Smooth muscle cell (in vitro differentiated cells): ENCODE data around the gene CHRNA9. TPM values are rescaled to one million over a fixed set of nuclear protein-coding genes. Genes with fewer than 3 reads are reported as not detected.

Experiments
- DNase-seq: peaks from one replicate; lab custom pipeline; 2025; ENCODE audit not compliant: unreplicated experiment; lab: John Stamatoyannopoulos, UW
- H2AFZ ChIP-seq: fragments of 200-600 bp; sonication (generic); 2 replicates; pipeline ENCODE4 v1.6.0; 2016; ENCODE audit warnings: antibody characterized with exemption, low read depth, mild to moderate bottlenecking
- H3F3A ChIP-seq: fragments of 200-600 bp; sonication (generic); 2 replicates; pipeline ENCODE4 v1.6.0; 2017; ENCODE audit warnings: antibody characterized with exemption, low read depth
- H3K27ac ChIP-seq: fragments of 200-600 bp; sonication (generic); 2 replicates; pipeline ENCODE4 v1.5.1; 2016; ENCODE audit warnings: low read depth, mild to moderate bottlenecking
- H3K27me3 ChIP-seq: fragments of 200-600 bp; sonication (generic); 2 replicates; pipeline ENCODE4 v1.6.1; 2016; ENCODE audit warnings: low read depth, mild to moderate bottlenecking
- H3K36me3 ChIP-seq: fragments of 200-600 bp; sonication (generic); 2 replicates; pipeline ENCODE4 v1.5.1; 2016; ENCODE audit warnings: low read depth
- H3K4me1 ChIP-seq: fragments of 200-600 bp; sonication (generic); 2 replicates; pipeline ENCODE4 v1.5.1; 2016; ENCODE audit warnings: low read depth
- H3K4me2 ChIP-seq: fragments of 200-600 bp; sonication (generic); 2 replicates; pipeline ENCODE4 v1.6.0; 2016; ENCODE audit warnings: mild to moderate bottlenecking
- H3K4me3 ChIP-seq: fragments of 200-600 bp; sonication (generic); 2 replicates; pipeline ENCODE4 v1.5.1; 2016; ENCODE audit warnings: mild to moderate bottlenecking
- H3K79me2 ChIP-seq: fragments of 200-600 bp; sonication (generic); 2 replicates; pipeline ENCODE4 v1.6.0; 2016; ENCODE audit warnings: low read depth, mild to moderate bottlenecking
- H3K9ac ChIP-seq: fragments of 200-600 bp; sonication (generic); 2 replicates; pipeline ENCODE4 v1.6.0; 2016; ENCODE audit warnings: low read depth
- H3K9me3 ChIP-seq: fragments of 200-600 bp; sonication (generic); replicated peaks from 2 replicates; pipeline ENCODE4 v1.5.1; 2016; ENCODE audit warnings: low read depth
- H4K20me1 ChIP-seq: fragments of 200-600 bp; sonication (generic); 2 replicates; pipeline ENCODE4 v1.6.0; 2016; ENCODE audit warnings: low read depth
- WGBS: methylation state at CpG from one replicate; pipeline ENCODE4 v1.1.7; 2016; ENCODE audit warnings: low lambda C conversion rate; 5-methylcytosine and 5-hydroxymethylcytosine counted together
- polyA plus RNA-seq: library from polyadenylated mRNA; unstranded; fragments of >200 nt; fragmentation: Nextera tagmentation; extraction: Ambion mirVana; gene quantifications from 2 replicates; pipeline ENCODE4 v1.2.1, GENCODE V29; 2016
- total RNA-seq: library from RNA; depleted of rRNA; stranded (reverse); fragments of >200 nt; gene quantifications from 2 replicates; pipeline ENCODE4 v1.2.3, GENCODE V29; 2014
- TF ChIP-seq, protein P1 (sequence below): fragments of 200-600 bp; sonication (generic); IDR thresholded peaks from 2 replicates; pipeline ENCODE4 v1.5.1; 2017; ENCODE audit warnings: borderline replicate concordance, mild to moderate bottlenecking, antibody characterized with exemption; ENCODE audit not compliant: insufficient read depth, poor library complexity, severe bottlenecking

CHRNA9 gene
- total and polyA plus RNA-seq, 2 experiments from 2014 or later, result 2.4 to 15.8 TPM

DNA sequence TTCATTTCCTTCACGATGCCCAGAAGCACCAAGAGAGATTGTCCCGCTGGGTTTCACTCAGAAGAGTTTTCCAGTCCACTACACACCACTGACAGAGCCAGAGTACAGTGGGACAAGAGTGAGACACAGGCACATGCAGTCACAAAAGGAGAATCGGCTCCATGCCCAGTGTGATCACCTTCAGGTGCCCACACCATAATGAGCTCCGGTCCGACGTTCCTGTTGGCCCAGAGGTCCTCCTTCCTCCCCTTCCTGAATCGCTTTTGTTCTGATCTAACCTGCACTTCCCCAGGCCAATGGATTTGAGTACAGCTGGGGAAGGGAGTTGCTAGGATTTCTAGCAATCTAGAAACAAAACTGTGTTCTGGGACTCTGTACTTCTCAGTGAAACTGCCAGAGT is 4.6 kb upstream of the CHRNA9 start:
- no peaks in the 10 kb centered on the region for H4K20me1 ChIP-seq

DNA sequence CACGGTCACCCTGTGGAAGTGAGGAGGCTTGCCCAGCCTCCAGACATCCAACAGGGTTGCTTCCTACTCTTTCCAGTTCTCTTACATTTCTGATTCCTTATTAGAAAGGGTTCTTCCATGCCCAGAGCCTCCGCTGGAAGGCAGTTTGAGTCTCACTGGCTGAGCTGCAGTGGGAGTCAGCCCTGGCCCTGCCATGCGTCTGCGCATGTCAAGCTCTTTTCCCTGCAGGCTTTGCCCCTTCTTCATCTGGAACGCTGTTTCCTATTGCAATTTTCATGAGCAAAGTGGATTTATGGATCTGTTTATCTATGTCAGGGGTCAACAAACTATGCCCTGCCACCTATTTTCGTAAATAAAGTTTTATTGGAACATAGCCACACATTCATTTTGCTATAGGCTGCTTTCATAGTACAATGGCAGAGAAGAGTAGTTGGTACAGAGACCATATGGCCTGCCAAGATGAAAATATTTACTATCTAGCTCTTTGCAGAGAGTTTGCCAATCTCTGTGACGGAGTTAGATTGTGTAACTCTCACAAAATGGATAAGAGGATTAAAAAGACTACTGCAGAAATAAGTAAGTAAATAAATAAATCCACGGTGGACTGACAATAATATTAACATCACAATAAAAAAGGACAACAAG is 3.9 kb upstream of the CHRNA9 start:
- no peak overlapping the region for H3K9ac ChIP-seq
- TF ChIP-seq, protein P1, sequence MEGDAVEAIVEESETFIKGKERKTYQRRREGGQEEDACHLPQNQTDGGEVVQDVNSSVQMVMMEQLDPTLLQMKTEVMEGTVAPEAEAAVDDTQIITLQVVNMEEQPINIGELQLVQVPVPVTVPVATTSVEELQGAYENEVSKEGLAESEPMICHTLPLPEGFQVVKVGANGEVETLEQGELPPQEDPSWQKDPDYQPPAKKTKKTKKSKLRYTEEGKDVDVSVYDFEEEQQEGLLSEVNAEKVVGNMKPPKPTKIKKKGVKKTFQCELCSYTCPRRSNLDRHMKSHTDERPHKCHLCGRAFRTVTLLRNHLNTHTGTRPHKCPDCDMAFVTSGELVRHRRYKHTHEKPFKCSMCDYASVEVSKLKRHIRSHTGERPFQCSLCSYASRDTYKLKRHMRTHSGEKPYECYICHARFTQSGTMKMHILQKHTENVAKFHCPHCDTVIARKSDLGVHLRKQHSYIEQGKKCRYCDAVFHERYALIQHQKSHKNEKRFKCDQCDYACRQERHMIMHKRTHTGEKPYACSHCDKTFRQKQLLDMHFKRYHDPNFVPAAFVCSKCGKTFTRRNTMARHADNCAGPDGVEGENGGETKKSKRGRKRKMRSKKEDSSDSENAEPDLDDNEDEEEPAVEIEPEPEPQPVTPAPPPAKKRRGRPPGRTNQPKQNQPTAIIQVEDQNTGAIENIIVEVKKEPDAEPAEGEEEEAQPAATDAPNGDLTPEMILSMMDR, result no peak
- DNase-seq, result no peak
- H3K4me3 ChIP-seq, result no peak overlapping the region
- H2AFZ ChIP-seq, result peak overlapping the region; percentile 15
- H4K20me1 ChIP-seq, result no peaks in the 10 kb centered on the region
- H3K9me3 ChIP-seq, result no peaks in the 10 kb centered on the region
- no peaks in the 10 kb centered on the region for H3K27me3 ChIP-seq
- peak overlapping the region; percentile 35 for H3K4me2 ChIP-seq
- H3F3A ChIP-seq, result peaks cover 39% of the 10 kb centered on the region
- 42% methylated on average over 8 of the region's 8 CpGs for WGBS
- peaks cover 13% of the 10 kb centered on the region for H3K4me1 ChIP-seq
- no peaks in the 10 kb centered on the region for H3K36me3 ChIP-seq
- H3K27ac ChIP-seq, result peak overlapping the region; percentile 8
- no peaks in the 10 kb centered on the region for H3K79me2 ChIP-seq

More for the DNA sequence above, 4.6 kb upstream of the CHRNA9 start:
- Histone ChIP-seq H3F3A (peaks cover 32% of the 10 kb centered on the region), H3K4me3 (no peak overlapping the region), H3K9ac (no peak overlapping the region), H3K9me3 (no peaks in the 10 kb centered on the region), H3K36me3 (no peaks in the 10 kb centered on the region), H3K4me1 (peaks cover 13% of the 10 kb centered on the region), H3K27ac (peak overlapping the region; percentile 8), H3K27me3 (no peaks in the 10 kb centered on the region), H3K4me2 (no peak overlapping the region), H2AFZ (peak overlapping the region; percentile 15), H3K79me2 (no peaks in the 10 kb centered on the region)
- TF ChIP-seq, protein P1, result no peak
- WGBS, result 92% methylated on average over 7 of the region's 7 CpGs
- no peak for DNase-seq

DNA sequence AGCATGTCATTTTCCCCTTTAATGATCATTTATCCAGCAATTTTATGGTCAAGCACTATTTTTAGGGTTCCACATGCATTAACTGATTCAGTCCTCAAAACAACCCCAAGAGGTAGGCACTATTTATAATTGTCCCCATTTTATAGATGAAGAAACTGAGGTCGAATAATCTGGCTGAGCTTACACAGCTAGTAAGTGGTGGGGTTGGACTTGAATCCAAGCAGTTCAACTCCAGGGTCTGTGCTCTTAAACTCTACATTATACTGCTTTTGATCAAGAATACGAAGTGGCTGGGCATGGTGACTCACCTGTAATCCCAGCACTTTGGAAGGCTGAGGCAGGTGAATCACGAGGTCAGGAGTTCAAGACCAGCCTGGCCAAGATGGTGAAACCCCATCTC is 3.2 kb upstream of the CHRNA9 start:
- Histone ChIP-seq H3K36me3 (no peaks in the 10 kb centered on the region), H3K79me2 (no peaks in the 10 kb centered on the region), H3K4me1 (peaks cover 13% of the 10 kb centered on the region), H3K27ac (no peak overlapping the region), H3K9ac (no peak overlapping the region), H3K4me3 (no peak overlapping the region), H3F3A (peaks cover 40% of the 10 kb centered on the region), H3K27me3 (no peaks in the 10 kb centered on the region), H4K20me1 (no peaks in the 10 kb centered on the region), H3K4me2 (no peak overlapping the region), H3K9me3 (no peaks in the 10 kb centered on the region), H2AFZ (no peak overlapping the region)
- WGBS, result 88% methylated on average over 3 of the region's 3 CpGs
- TF ChIP-seq, protein P1, result no peak
- no peak for DNase-seq

DNA sequence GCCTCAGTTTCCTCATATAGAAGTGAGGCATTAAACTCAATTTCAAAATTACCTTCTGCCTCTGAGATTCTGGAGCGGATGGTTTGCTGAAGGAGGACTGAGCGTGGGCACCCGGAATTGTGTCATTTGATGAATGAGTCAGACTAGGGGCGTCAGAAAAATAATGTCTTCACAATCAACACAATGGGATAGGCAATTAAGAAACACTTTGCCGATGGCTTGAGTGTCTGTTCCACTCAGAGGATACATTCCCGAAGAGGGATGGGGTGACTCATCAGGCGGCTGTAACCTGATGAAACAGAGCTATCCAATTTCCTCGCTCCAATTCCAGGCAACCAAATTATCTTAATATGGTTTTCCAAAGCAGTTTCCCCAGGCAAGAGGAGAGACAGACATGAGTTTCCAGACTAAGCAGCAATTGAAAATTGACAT is 1.2 kb upstream of the CHRNA9 start:
- no peaks in the 10 kb centered on the region for H3K9me3 ChIP-seq
- H3K4me1 ChIP-seq, result peaks cover 13% of the 10 kb centered on the region
- H3K27me3 ChIP-seq, result no peaks in the 10 kb centered on the region
- DNase-seq, result no peak
- H3K36me3 ChIP-seq, result no peaks in the 10 kb centered on the region
- H3K4me2 ChIP-seq, result peak overlapping the region; percentile 75
- H4K20me1 ChIP-seq, result no peaks in the 10 kb centered on the region
- no peak overlapping the region for H2AFZ ChIP-seq
- H3K27ac ChIP-seq, result peak overlapping the region; percentile 81
- TF ChIP-seq, protein P1, result no peak
- no peak overlapping the region for H3K4me3 ChIP-seq
- H3K9ac ChIP-seq, result peak overlapping the region; percentile 18
- H3F3A ChIP-seq, result peaks cover 37% of the 10 kb centered on the region
- 3% methylated on average over 8 of the region's 8 CpGs for WGBS
- H3K79me2 ChIP-seq, result no peaks in the 10 kb centered on the region
